Activated T-cell treated with anti-CD3 and anti-CD28 coated beads for 4 hours (primary cell): Measurements from ENCODE around the gene NDUFA7.
"Not testable (repeated sequence)": the region's sequence is repeated elsewhere in the genome, so short reads cannot be mapped to it uniquely, and the experiment has no call there.

Experiments used
- DNase-seq: peaks from one replicate; pipeline ENCODE4 v3.0.0-alpha.2; 2020

Gene NDUFA7

DNA sequence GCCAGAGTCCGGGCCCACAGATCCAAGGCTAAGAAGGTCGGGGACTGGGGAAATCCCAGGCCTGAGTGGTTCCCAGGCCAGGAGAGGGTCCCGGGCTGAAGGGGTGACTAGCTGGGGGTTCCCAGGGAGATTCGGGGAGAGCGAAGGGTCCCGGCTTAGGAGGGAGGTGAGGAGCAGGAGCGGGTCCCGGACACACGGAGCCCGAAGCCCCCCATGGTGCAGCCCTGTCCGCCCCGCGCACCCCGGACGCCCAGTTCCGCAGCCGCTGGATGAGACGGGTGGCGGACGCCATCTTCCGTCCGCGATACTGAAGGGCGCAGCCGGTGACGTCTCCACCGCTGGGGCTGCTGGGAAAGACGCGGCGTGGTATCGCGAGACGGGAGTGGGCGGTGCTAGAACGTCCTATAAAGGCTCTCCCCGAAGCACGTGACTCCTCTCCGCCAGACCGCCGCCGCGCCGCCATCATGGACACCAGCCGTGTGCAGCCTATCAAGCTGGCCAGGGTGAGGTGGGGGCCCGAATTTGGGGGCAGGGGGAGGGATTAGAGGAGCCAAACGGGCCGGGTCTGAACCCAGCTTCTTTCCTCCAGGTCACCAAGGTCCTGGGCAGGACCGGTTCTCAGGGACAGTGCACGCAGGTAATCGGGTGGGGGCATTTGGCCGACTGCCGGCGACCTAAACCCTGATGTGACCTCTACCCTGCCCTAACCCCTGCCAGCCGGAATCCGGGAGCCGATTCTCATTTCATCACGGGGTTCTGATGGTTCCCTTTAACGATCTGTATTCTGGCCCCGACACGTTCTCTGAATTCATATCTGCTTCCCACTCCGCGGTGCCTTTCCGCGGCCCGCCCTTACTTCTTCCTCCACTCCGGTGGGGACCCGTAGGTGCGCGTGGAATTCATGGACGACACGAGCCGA lies at the start of gene NDUFA7, which contains the start of gene RPS28:
TSS of gene NDUFA7 (minus strand) at position 309 of the 919 bp plus-strand sequence. CDS start at position 292, 17 bp downstream.
TSS of gene RPS28 (plus strand) at position 430 of the 919 bp plus-strand sequence. CDS start at position 465, 35 bp downstream.
- DNase-seq, result peak; percentile 97

DNA sequence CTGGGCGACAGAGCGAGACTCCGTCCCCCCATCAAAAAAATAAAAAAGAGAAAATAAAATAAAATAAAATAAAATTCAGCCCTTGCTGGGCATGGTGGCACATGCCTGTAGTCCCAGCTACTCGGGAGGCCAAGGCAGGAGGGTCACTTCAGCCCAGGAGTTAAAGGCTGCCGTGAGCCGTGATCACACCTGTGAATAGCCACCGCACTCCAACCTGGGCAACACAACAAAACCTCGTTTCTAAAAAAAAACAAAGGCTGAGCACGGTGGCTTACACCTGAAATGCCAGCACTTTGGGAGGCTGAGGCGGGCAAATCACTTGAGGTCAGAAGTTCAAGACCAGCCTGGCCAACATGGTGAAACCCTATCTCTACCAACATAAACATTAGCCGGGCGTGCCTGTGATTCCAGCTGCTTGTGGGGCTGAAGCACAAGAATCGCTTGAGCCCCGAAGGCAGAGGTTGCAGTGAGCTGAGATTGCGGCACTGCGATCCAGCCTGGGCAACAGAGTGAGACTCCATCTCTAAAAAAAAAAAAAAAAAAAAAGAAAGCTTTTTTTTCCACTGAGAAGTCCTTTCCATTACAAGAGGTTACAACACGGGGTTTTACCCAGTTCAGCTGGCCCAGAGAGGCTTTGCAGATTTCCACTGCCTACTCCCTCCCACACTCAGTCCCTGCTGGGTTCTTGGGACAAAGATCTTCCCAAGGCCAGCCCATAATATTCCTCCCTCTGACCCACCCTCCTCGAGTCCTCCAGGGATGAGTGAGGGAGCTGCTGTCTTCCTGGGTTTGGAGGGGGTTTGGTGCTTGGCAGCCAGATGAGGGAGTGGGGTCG lies 49.2 kb upstream of the NDUFA7 start:
- DNase-seq, result no peak

DNA sequence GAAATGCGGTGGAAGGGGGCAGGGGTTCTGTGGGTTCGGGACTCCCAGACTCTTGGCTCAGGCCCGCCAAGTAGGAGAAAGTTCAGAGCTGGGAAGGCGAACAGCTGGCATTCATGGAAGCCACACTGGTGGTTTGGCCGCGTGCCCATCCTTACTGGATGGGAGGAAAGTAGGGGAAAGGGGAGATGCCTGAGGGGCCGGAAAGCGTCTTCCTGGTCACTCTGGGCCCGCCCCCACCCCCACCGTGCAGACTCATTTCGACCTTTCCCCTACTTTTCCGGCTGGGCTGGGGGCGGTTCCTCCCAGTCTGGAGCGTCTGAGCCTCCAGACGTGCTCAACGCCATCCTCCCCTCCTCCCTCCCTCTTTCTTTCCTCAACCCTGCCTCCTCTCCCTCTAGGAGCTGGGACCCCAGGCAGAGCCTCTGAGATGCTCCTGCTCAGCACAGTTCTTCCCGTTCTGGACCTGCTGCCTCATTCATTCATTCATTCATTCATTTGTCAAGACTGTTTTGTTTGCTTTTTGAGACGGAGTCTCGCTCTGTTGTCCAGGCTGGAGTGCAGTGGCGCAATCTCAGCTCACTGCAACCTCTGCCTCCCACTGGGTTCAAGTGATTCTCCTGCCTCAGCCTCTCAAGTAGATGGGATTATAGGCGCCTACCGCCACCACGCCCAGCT lies 46.3 kb upstream of the NDUFA7 start:
- no peak for DNase-seq

DNA sequence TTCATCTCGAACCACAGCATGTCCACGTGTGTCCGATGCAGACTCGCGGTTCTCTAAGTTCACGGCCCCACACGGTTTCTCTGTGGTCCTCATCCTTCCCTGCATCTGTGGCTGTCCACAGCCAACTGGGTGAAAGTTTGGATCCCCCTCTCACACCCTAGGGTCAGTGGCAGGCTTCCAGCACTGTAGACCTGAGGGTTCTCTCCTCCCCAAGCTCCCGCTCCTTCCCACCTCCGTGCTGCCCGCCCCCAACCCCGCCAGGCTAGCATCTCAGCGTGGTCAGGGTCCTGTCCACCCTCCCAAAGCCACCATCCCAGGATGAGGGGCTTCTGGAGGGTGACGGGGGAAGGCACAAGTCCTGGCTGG lies 45.8 kb upstream of the NDUFA7 start:
- DNase-seq, result no peak

DNA sequence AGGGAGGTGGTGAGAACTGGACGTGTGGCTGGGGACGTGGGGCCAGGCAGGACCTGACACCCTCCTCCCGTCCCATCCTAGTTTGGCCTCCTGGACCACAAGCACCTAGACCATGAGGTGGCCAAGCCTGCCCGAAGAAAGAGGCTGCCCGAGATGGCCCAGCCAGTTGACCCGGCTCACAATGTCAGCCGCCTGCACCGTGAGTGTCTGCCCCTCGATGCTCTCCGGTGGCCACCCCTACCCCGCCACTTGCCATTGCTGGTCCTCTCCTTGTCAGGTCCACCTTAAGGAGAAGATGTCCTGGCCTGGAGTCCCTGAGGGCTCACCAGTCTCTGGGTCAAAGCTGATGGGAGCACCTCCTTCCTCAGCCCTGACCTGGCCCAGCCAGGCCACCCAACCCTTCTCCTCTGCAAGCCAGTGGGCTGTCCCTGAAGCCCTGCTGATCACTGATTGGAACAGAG lies 45.0 kb upstream of the NDUFA7 start:
- DNase-seq, result no peak

DNA sequence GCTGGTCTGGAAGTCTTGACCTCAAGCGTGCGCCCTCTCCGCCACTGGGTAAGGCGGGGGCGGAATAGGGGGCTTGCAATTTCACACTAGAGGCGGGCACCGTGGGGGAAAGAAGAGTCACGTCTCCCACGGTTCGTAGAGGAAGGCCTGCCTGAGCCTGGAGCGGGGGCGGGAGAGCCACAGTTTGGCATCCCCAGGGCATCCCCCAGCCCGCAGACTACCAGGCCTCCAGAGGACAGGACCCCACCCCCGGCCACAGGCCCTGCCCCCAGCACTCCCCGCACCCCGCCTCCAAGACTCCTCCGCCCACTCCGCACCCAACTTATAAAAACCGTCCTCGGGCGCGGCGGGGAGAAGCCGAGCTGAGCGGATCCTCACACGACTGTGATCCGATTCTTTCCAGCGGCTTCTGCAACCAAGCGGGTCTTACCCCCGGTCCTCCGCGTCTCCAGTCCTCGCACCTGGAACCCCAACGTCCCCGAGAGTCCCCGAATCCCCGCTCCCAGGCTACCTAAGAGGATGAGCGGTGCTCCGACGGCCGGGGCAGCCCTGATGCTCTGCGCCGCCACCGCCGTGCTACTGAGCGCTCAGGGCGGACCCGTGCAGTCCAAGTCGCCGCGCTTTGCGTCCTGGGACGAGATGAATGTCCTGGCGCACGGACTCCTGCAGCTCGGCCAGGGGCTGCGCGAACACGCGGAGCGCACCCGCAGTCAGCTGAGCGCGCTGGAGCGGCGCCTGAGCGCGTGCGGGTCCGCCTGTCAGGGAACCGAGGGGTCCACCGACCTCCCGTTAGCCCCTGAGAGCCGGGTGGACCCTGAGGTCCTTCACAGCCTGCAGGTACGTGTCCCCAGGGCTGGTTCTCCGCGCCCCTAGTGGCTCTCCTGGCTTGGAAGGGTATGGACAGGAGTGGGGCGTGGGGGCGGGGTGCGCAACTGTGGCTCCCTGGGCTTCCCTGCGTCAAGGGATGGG lies 42.9 kb upstream of the NDUFA7 start, which contains the start of gene ANGPTL4:
TSS of gene ANGPTL4 (plus strand) at position 353 of the 969 bp plus-strand sequence. CDS start at position 520, 167 bp downstream.
- DNase-seq, result peak; percentile 55

DNA sequence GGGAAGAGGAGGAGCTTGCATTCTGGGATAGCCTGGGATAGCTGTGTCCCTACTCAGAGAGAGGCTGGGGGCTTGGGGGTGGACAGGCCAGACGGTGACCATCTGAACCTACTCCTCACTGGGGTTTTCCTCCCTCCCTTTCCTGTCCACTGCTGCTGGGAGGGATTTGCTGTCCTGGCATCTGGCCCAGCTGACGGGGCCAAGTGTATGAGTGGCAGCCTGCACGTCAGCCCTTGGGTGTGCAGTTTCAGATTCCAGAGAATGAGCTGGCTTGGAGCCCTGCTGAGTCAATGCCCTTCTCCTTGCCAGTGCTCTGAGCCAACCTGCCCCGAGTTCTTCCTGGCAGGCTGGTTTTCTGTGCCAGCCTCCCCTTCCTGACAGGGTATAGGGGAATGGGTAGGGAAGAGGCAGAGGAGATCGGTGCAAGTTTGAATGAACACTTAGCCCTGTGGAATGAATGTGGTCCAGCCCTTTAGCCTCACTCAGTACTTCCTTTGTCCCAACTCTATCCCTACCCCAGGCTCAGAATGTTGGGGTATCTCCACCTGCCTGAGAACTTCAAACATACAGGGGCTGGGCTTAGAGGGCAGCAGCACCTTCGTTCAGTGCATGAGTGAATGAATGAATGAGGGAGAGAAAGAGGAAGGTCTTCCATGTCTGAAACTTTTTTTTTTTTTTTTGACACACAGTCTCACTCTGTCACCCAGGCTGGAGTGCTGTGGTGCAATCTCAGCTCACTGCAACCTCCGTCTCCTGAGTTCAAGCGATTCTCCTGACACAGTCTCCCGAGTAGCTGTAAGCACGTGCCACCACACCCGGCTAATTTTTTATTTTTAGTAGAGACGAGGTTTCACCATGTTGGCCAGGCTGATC lies 41.0 kb upstream of the NDUFA7 start:
- no peak for DNase-seq

DNA sequence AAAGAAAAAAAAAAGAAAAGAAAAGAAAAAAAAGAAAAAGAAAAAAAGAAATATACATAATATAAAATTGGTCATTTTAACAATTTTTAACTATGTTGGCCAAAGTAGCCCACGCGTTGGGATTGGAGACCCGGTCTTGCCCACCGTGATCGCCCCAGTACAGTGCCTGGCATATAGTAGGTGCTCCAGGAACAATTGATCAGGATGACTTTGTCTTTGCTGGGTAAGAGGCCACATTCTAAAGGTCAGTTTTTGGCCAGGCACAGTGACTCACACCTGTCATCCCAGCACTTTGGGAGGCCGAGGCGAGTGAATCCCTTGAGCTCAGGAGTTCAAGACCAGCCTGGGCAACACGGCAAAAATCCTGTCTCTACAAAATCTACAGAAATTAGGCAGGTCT lies 39.0 kb upstream of the NDUFA7 start:
- no peak for DNase-seq

DNA sequence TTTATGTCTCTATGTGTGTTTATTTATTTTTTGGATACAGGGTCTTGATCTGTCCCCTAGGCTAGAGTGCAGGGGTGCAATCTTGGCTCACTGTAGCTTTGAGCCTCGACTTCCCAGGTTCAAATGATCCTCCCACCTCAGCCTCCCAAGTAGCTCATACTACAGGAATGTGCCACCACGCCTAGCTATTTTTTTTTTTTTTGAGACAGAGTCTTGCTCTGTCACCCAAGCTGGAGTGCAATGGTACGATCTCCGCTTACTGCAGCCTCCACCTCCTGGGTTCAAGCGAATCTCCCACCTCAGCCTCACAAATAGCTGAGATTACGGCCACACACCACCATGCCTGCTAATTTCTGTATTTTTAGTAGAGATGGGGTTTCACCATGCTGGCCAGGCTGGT lies 37.8 kb upstream of the NDUFA7 start:
- no peak for DNase-seq

DNA sequence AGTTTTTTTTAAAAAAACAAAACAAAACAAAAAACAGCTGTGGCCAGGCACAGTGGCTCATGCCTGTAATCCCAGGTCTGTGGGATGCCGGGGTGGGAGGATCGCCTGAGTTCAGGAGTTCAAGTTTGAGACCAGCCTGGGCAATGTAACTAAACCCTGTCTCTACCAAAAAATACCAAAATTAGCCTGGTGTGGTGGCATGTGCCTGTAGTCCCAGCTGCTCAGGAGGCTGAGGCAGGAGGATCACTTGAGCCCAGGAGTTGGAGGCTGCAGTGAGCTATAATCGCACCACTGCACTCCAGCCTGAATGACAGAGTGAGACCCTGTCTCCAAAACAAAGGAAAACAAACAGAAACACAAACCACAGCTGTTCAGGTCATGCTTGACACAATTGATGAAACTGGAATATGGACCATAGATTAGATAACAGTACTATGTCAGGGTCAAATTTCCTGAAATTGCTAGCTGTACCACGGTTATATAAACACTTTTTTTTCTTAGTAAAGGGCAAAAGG lies 35.9 kb upstream of the NDUFA7 start:
- no peak for DNase-seq

DNA sequence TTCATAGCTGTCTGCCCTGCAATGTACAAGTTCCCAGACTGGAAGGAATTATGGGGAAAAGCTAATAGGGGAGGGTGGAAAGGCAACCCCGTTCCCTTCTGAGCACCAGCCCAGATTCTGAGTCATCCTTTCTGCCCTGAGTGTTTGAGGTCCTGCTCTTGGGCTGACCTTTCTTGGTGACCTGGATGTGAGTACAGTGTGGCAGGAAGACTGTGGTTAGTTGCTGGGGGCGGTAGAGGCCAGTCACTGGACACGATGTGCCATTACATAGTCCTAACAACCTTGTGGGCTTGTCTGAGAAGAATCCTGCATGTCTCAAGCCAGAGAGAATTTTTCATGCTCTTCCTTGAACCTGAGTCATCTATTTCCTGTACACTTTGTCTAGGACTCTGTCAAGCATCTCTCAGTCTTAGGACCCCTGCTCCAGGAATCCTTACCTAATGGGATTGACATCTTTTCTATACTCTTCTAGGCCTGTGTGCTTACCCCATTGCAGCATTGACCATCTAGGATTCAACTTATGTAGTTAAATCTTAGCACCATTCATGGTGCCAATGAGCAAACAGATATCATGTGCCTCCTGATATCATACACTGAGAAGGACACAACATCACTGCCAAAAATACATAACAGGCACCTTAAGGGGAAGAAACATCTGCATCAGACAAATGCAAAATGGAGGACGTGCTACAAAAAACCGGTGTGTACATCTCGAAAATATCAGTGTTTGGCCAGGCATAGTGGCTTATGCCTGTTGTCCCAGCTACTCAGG lies 34.6 kb upstream of the NDUFA7 start:
- DNase-seq, result no peak

DNA sequence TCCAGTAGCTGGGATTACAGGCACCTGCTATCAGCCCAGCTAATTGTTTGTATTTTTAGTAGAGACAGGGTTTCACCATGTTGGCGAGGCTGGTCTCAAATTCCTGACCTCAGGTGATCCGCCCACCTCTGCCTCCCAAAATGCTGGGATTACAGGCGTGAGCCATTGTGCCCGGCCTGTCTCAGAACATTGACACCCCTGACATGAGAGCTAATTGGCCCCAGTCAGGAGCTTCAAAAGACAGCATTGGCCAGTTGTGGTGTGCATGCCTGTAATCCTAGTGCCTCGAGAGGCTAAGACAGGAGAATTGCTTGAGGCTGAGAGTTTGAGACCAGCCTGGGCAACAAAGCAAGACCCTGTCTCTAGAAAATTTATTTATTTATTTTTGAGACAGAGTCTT lies 31.7 kb upstream of the NDUFA7 start:
- DNase-seq, result not testable (repeated sequence)

DNA sequence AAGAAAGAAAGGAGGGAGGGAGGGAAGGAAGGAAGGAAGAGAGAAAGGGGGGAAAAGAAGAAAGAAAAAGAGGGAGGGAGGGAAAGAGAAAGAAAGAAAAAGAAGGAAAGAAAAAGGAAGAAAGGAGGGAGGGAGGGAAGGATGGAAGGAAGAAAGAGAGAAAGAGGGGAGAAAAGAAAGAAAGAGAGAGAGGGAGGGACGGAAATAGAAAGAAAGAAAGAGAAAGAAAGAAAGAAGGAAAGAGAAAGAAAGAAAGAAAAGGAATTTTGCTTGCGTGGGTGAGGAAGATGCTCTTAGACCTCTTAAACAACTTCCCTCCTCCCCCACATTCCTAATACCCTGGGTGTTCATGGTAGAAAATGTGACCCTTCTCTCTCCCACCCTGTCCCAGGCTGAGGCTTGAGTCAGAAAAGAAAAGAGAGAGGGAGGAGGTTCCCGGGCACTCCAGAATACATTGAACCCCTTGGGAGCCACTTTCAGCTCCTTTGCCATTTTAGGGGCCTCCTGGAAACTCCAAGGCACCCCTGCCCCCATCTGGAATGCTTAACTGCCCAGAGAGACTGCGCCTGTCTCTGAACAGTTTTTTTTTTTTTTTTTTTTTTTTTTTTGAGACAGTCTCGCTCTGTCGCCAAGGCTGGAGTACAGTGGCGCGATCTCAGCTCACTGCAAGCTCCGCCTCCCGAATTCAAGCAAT lies 31.1 kb upstream of the NDUFA7 start:
- no peak for DNase-seq

DNA sequence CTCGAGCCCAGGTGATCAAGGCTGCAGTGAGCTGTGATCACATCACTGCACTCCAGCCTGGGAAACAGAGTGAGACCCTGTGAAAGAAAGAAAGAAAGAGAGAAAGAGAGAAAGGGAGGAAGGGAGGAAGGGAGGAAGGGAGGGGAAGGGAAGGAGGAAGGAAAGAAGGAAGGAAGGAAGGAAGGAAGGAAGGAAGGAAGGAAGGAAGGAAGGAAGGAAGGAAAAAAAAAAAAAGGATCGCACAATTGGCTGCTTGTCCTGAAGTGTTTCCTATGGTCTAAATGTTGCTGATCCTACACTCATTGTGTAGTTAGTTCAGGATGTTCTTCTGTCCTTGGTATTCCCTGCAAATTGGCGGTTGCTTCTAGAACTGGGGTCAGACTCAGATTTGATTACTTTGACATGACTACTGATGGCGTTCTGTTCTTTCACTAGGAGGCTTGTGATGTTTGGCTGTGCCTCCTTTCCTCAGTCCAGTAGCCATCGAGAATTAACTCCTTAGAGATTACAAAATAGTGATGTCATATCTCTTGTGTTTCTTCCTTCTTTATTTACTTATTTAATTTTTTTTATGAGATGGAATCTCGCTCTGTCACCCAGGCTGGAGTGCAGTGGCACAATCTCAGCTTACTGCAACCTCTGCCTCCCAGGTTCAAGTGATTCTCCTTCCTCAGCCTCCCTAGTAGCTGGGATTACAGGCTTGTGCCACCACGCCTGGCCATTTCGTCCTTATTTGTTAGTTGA lies 28.6 kb upstream of the NDUFA7 start:
- DNase-seq, result not testable (repeated sequence)

DNA sequence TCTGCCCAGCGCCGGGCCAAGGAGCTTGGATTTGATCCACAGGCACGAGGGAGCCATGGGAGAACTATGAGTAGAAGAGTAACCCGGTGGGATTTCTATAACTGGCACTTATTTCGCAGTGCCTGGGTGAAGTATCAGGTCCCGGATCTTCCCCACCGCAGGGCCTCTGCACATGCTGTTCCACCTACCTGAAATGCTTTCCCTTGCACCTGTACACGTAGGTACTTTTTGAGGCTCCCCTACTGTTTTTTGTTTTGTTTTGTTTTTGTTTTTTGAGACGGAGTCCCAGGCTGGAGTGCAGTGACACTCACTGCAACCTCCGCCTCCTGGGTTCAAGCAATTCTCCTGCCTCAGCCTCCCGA lies 22.3 kb upstream of the NDUFA7 start:
- DNase-seq, result no peak

DNA sequence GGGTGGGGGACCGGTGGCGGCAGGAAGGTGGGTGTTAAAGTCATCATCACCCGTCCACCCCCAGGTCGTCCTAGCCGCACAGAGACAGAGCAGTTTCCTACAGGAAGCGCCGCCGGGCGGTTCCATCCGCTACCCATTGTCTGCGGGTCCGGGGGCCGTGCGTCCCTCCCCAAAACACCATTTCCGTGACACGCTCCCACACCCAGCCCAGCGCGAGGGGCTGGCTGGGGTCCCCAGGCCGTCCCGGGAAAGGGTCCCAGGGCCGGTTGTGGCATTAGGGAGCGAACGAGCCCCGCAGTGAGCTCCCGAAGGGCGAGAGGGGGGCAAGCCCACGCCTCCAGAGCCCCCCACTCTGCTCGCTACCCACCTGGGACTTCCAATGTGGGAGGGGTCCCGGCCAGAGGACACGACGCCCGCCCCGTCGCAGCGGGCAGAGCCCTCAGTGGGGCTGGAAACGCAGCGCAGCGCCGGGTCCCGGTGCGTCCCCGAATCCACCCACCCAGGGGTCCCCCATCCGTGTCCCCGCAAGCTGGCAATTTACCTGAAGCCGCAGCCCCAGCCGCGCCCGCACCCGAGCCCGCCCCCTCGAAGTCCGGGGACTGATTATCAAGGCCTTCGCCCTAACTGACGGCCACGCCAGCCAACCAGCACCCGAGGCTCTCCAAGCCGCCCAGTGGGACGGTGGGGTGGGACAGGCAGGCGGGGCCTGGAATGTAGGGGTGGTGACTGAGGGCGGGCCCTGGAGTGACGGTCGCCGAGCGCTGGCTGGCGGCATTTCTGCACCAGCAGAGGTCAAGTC lies 21.7 kb upstream of the NDUFA7 start, which contains the start of gene KANK3:
TSS of gene KANK3 (minus strand) at position 579 of the 799 bp plus-strand sequence. CDS start 5,434 bp downstream, outside the sequence.
- peak; percentile 86 for DNase-seq

DNA sequence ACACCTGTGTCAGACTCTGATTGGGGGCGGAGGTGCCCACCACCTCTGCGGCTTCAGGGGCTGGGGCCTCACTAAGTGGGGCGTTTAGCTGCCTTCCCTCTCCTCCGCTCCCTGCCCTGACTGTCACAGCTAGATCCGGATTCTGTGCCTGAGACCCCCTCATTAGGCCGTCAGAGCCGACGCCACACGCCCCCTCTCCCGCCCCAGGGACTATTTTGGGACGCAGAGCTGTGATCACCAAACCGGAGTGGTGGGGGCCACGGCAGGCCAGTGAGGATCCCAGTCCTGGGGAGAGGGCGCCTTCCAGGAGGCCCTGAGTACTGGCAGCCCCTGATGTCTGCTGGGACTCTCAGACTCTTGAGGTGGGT lies 21.1 kb upstream of the NDUFA7 start:
- no peak for DNase-seq
